Measurements from ENCODE around the gene PTPRA.
A peak's percentile ranks its signal among the peaks of the same experiment; 100 is the strongest.

The PTPRA gene

DNA sequence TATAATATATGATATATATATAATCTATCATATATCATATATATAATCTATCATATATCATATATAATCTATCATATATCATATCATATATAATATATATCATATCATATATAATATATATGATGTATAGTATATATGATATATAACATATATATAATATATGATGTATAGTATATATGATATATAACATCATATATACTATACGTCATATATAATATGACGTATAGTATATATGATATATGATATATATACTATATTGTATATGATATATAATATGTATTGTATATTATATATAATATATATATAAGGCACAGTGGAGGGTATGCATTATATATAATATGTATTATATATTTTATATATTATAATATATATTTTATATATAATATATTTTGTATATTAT, 36.7 kb downstream of the PTPRA start:
- intact Hi-C loops (cut with DNase I): no loop called here
- DNase-seq: no peak

DNA sequence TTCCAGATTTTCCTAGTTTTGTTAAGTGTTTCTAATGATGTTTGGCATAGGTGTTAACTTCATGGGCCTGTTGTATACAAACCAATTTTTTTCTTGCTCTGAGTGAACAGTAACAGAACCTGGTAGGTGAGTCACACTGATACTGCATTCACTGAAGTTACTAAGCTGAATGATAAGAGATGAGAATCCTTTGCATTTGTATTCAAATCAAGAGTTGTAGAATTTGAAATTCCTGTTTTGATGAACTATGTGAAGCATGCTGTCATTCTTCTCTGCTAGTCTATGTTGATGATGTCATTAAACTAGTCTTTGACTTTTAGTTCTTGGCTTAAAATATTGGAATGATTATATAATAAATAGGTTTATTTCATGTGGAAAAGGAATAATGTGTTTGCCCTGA, 37.9 kb downstream of the PTPRA start:
- intact Hi-C loops (cut with DNase I): no loop called here
- no peak for DNase-seq

DNA sequence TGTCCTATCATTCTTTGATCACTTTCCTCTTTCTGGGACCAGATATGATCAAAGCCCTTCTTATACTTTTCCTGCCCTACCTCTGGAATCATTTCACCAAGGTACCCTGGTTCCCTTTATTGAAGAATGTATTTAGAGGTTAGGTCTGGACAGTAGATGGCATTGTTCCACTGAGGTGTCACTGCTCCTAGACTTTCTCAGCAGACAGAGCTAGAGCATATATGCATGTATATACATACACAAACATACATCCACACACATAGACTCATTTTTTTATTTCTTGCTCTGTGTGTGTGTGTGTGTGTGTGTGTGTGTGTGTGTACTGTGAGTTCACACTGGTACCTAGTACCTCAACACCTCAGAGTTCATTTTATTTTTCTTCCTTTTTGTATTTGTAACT, 40.9 kb downstream of the PTPRA start:
- DNase-seq: peak in 4 of 42 donors; percentile 11 to 44 (median 27)

DNA sequence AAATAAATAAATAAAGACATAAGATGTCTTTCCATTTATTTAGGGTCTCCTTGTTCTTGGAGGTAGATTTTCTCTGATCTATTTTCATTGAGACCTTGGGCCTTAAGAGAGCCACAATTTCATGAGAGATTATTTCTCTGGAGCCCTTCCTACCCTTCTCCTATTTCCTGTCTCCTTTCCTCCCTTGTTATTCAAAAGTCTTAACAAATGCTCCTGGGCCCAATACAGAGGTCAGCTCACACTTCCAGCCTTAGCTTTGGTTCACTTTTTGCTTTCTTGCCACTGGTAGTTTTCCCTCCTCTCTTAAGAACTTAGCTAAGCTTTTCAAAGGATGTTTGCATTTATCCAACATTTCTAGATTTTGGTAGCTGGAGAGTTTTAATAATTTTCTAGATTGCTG, 44.0 kb downstream of the PTPRA start:
- DNase-seq: no peak
- intact Hi-C loops (cut with DNase I): no loop called here

More for the DNA sequence above, 40.9 kb downstream of the PTPRA start:
- intact Hi-C loops (cut with DNase I): no loop called here

DNA sequence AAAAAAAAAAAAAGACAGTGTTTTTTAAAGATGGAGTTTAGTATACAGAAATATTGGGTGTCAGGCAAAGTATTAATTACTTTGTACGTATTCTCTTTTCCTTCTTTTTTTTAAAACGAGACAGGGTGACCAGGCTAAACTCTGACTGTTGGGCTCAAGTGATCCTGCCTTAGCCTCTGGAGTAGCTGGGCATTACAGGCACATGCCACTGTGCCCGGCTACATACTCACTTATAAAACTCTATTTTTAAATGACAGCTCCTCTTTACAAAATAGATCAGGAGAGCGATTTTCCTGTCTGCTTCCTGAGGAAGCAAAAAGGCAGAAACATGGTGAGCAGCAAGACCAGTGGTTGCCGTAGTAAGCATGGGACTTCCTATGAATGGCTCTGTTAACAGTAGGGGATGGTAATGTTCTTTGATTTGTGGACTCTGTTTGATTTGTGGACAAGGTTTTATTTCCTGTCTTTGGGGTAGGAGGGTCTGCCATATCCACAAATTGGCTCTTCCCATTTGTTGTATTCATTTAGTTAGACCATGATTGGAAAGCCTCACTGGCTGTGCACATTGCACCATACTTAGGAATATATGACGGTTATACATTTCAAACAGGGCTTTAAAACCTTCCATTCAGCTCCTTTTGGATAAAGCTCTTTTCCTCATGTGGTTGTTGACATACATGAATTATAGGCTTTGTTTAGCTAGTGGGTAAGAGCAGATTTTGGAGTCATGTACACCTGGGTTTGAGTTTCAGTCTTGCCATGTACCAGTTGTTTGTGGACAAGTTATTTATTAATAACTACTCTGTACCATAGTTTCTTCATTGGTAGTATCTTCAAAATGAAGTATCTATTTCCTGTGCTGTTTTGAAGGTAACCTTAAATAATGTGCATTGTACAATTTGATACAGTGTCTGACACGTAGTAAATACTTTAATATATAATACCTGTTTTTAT, 45.1 kb downstream of the PTPRA start:
- intact Hi-C loops (cut with DNase I): no loop called here
- DNase-seq: no peak

DNA sequence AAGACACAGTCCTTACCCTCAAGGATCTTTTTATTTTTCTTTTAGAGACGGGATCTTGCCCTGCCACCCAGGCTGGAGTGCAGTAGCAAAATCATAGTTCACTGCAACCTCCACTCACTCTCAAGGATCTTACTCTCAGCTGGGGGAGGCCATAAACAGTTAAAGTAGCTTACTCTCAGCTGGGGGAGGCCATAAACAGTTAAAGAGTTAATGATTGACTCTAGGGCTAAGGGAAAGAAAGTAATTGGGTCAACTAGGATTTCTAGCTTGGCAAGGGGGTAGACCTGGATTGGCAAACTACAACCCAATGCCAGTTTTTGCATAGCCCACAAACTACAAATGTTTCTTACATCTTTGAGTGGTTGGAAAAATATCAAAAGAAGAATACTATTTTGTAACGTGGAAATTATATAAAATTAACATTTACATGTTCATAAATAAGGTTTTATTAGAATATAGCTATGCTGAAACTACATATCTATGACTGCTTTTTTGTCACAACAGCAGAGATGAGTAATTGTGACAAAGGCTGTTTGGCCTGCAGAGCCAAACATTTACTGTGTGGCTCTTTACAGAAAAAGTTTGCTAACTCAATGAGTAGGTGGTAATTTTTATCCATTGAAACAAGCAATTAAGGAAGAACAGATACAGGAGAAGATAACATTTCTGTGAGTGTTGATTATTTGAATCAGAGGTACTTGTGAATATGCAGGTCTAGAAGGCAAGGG, 46.4 kb downstream of the PTPRA start:
- intact Hi-C loops (cut with DNase I): no loop called here
- no peak for DNase-seq

DNA sequence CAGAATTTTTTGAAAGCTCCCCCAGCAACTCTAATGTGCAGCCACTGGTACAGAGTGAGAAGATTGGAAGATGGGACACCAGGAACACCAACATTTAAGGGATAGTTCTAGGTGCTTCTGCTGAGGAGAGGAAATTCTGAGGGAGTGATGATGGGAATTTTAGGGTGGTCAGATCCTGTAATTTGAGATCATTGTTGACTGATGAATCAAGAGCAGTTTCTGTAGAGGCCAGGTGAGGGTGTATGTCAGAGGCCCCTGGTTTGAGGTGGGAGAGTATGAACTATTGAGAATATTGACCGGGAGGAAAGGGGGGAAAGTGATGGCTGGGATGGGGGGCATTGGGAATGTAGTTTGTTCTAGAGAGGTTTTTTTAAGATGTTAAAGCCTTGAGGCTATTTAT, 47.2 kb downstream of the PTPRA start:
- intact Hi-C loops (cut with DNase I): no loop called here
- no peak for DNase-seq

DNA sequence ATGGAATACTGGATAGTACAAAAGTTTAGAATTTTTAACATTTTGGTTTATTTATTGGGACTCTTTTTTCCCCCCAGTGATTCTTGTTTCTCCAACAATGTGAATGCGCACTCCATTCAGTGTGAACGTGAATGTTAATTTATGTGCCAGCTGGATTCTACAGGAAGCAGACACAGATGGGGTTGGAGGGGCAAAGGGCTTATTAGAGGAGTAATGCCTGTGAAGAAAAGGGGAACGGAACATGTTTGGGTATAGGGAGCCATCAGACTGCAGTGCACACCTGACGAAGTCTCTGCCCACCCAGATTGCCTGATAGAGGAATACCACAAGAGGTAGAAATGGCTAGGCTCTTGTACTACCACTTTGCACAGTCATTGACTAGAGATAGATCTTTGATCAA, 48.2 kb downstream of the PTPRA start:
- intact Hi-C loops (cut with DNase I): no loop called here
- DNase-seq: no peak

DNA sequence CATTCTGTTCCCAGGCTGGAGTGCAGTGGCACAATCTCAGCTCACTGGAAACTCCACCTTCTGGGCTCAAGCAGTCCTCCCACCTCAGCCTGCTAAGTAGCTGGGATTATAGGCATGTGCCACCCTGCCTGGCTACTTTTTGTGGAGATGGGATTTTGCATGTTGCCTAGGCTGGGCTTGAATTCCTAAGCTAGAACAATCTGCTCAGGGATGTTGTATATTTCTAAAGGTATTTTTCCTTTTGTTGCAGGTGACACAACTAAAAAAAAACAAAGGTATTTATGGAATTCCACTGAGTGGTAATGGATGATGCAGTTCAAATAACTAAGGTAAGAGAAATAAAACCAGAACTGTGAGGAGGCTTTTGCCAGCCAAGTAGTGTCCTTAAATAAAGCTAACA, 49.7 kb downstream of the PTPRA start:
- DNase-seq: no peak
- intact Hi-C loops (cut with DNase I): no loop called here

DNA sequence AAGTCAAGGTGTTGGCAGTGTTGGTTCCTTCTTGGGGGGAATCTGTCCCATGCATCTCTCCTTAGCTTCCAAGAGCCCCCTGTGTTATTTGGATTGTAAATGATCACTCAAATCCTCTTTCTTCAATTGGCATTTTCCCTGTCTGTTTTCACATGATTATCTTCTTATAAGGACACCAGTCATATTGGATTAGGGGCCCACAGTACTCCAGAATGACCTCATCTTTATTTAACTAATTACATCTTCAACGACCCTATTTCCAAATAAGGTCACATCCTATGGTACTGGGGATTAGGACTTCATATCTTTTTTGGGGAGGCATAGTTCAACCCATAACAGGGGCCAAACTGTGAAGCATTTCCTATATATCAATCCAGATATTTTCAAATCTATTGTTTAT, 57.3 kb downstream of the PTPRA start:
- DNase-seq: no peak
- intact Hi-C loops (cut with DNase I): no loop called here

DNA sequence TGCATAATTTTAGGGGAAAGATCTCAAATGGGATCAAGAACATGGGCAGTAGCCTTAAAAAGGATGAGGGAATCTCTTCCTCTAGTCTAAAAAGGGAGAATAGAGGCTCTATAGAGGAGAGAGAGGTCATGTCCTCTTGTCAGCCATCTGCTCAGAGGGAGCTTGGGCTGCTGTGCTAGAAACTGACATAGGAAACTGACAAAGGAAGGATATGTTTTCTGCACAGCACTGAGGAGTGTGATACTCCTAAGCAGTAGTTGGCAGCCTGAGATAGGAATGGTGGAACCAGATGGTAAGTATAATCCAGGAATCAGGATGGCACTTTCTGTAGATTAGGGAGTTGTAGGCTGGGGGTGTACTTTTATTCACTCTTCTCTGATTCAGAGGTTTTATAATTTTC, 59.2 kb downstream of the PTPRA start:
- DNase-seq: peak in 7 of 42 donors; percentile 3 to 52 (median 10)
- intact Hi-C loops (cut with DNase I): no loop called here

DNA sequence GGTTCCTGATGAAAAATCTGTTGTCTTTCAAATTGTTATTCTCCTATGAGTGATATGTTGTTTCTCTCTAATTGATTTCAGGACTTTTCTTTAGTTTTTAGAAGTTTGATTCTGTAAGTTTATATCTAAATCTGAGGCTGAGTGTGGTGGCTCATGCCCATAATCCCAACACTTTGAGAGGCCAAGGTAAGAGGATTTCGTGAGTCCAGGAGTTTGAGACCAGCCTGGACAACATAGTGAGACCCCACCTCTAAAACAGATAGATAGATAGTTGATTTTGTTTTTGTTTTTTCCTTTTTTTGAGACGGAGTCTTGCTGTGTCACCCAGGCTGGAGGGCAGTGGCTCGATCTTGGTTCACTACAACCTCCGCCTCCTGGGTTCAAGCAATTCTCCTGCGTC, 64.6 kb downstream of the PTPRA start:
- intact Hi-C loops (cut with DNase I): no loop called here
- DNase-seq: no peak

DNA sequence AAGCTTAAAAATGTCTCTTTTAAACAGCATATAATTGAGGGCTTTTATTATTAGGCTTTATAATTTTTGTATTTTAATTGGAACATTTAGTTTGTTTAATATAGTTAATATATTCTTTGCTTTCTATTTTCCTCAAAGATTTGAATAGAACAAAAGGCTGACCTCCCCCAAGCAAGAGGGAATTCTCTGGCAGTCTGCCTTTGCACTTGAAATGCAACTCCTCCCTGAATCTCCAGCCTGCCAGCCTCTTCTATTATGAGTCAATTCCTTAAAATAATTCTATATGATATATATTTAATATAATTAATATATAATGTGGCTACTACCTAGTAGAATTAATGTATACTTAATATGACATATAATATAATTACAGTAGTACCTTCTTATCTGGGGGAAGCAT, 69.2 kb downstream of the PTPRA start:
- intact Hi-C loops (cut with DNase I): loop anchor here (10.0 kb wide), 1 partner anchor 68 kb away; the partner anchor contains the start of gene PTPRA

DNA sequence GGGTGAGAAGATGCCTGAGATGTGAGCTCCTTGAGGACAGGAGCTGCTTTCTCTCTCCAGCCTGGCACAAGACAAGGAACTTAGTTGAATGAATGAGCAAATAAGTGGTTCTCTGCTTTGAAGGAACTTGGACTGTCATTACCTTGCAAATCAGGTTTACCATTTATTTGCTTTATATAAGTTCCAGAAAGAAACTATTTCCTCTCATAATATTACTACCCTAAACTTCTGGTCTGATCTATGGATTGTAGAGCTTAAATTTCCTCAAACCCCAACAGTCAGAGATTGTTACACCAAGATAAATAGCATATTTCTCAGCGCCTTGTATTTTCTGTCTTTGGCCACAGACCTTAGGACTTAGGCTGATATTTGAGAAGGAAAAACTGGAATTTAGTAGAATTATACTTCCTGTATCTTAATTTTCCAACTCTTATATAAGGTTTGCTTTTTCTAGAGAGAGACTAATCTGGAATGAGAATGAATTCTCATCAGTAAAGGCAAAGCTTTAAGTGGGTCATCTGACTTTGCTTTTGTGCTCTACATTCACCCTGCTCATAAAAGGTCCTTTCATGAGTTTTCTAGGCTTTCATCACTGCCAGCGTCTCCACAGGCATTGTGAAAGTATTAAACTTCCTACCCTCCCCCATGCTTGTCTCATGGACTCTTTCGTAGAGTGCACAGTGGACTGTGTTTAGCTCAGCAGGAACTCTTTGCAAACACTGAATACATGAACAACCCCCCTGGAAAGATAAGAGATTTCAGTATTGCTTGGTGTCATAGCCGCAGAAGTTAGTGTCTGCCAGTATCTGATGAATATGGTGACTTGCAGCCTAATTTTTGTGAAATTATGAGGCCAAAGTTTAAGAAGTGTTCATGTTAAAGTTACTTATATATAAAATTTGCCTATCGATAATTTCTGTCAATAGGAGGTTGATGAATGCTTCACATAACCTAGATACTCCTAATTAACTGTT, 74.0 kb downstream of the PTPRA start:
- peak in 35 of 42 donors; percentile 18 to 88 (median 68) for DNase-seq
- intact Hi-C loops (cut with DNase I): loop anchor here (10.0 kb wide), 1 partner anchor 72 kb away; the partner anchor contains the start of gene PTPRA

More for the DNA sequence above, 69.2 kb downstream of the PTPRA start:
- peak in 15 of 42 donors; percentile 9 to 63 (median 28) for DNase-seq

DNA sequence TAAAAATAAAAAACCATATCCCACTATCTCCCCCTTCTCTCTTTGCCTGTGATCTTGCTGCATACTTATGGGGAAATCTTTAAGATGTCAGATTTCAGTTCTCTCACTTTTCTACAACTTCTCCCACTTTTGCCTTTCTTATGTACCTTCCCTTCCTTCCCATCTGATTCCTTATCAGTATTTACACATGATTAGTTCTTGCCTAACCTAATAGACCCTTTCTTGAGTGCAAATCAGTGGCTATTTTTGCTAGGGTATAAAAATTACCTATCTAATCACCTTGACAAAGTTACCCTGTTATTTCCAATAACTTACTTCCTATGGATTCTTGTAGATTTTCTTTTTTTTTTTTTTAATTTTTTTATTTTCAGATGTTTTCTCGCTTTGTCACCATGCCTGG, 75.7 kb downstream of the PTPRA start:
- intact Hi-C loops (cut with DNase I): loop anchor here (10.0 kb wide), 1 partner anchor 74 kb away; the partner anchor contains the start of gene PTPRA
- DNase-seq: no peak

DNA sequence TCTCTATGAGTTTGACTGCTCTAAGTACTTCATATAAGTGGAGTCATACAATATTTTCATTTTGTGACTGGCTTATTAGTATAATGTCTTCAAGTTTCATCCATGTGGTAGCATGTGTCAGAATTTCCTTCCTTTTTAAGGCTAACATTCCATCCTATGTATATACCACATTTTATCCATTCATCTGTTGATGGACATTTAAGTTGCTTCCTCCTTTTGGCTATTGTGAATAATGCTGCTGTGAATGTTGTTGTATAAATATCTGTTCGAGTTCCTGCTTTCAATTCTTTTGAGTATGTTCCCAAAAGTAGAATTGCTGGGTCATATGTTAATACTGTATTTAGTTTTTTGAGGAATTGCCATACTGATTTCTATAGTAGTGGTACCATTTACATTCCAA, 79.5 kb downstream of the PTPRA start:
- no peak for DNase-seq
- intact Hi-C loops (cut with DNase I): no loop called here

DNA sequence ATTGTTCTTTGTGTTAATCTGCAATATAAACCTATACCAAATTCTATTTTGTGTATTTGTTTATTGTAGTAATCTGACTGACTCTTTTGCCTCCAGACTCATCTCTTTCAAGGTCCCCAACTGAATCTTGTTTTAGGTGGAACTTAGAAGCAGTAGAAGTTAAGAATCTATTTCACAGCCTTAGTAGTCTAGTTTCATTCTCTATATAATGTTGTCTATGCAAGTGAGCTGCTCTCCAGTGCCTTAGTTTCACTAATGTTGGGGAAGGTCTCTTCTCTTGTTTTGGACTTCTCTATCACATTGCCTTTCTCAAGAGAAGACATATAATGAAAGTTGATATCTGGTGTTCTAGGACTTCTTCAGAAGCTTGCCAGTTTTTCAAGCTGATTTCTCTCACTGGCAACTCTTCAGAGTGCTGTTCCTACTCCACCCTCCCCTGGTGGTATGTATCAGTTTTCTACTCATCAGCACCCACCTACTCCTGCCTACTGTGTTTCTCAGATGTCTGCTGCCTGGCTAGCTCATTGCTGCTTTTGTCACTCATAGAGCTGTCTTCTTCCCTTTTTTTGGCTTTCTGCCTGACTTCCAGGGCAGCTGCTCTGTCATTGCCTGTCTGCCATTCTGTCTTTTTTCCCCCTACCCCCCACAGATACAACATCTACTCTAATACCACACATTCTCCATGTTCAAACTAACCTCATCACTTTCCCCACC, 82.1 kb downstream of the PTPRA start:
- intact Hi-C loops (cut with DNase I): no loop called here
- DNase-seq: peak in 26 of 42 donors; percentile 8 to 79 (median 31)

DNA sequence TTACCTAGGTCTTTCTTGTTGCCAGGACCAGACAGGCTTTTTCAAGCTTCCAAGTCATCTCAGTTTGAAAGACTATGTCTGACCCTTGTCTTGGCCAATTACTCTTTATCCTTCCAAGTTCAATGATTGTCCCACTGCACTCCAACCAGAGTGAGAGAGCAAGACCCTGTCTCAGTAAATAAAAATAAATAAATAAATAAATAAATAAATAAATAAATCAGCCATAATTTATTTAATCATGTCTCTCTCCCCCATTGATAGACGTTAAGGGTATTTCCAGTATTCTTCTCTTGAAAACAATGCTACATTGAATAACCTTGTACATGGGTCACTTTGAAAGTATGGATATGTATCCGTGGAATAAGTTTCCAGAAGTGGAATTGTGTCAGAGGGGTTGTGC, 83.2 kb downstream of the PTPRA start:
- intact Hi-C loops (cut with DNase I): no loop called here
- no peak for DNase-seq

All from head of caudate nucleus (tissue), 42 donors.